ENCODE data around the gene TTC34.

GRCh38 chr1:2591233-2591580, 210.3 kb downstream of the TTC34 start:
- TF ChIP-seq, protein P1, sequence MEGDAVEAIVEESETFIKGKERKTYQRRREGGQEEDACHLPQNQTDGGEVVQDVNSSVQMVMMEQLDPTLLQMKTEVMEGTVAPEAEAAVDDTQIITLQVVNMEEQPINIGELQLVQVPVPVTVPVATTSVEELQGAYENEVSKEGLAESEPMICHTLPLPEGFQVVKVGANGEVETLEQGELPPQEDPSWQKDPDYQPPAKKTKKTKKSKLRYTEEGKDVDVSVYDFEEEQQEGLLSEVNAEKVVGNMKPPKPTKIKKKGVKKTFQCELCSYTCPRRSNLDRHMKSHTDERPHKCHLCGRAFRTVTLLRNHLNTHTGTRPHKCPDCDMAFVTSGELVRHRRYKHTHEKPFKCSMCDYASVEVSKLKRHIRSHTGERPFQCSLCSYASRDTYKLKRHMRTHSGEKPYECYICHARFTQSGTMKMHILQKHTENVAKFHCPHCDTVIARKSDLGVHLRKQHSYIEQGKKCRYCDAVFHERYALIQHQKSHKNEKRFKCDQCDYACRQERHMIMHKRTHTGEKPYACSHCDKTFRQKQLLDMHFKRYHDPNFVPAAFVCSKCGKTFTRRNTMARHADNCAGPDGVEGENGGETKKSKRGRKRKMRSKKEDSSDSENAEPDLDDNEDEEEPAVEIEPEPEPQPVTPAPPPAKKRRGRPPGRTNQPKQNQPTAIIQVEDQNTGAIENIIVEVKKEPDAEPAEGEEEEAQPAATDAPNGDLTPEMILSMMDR (IDR thresholded peaks at IDR 0.05), result no peak
- TF ChIP-seq EP300 (IDR thresholded peaks at IDR 0.05) (no peak), POLR2A (IDR thresholded peaks at IDR 0.05) (no peak)

All from gastroesophageal sphincter (tissue), 3 donors.